LNCAP (cell line): ENCODE measurements around the gene SETX.

Source experiments
- TF ChIP-seq, protein P1 (sequence below): fragments of 450-650 bp; IDR thresholded peaks from 2 replicates; pipeline ENCODE4 v1.5.1; 2017; ENCODE audit warnings: mild to moderate bottlenecking

SETX gene

DNA sequence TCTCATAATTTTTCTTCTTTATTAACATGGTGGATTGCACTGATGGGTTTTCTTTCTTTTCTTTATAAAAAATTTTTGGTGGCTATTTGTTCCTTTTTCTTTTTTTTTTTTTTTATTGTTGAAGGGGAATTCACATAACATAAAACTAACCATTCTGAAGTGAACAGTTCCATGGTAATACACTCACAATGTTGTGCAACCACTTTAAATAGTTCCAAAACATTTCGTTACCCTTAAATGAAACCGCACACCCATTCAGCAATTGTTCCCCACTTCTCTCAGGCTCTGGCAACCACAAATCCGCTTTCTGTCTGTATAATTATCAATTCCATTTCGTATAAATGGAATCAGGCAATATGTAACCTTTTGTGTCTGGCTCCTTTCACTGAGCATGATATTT lies 11.7 kb upstream of the SETX start:
- TF ChIP-seq, protein P1, sequence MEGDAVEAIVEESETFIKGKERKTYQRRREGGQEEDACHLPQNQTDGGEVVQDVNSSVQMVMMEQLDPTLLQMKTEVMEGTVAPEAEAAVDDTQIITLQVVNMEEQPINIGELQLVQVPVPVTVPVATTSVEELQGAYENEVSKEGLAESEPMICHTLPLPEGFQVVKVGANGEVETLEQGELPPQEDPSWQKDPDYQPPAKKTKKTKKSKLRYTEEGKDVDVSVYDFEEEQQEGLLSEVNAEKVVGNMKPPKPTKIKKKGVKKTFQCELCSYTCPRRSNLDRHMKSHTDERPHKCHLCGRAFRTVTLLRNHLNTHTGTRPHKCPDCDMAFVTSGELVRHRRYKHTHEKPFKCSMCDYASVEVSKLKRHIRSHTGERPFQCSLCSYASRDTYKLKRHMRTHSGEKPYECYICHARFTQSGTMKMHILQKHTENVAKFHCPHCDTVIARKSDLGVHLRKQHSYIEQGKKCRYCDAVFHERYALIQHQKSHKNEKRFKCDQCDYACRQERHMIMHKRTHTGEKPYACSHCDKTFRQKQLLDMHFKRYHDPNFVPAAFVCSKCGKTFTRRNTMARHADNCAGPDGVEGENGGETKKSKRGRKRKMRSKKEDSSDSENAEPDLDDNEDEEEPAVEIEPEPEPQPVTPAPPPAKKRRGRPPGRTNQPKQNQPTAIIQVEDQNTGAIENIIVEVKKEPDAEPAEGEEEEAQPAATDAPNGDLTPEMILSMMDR = no peak

DNA sequence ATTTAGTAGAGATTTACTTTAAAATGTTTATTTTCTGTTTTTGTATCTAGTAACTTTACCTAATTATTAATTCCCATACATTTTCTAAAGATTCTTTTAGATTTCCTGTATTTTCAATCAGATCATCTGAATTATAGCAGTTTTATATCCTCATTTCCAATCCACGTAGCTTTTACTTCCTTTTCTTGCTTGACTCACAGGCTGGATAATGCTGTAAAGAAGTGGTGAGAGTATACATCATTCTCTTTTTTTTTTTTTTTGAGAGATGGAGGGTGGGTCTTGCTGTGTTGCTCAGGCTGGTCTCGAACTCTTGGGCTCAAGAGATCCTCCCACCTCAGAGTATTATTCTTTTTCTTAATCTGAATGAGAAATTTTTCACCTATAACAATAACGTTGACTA lies 11.2 kb upstream of the SETX start:
- TF ChIP-seq, protein P1 = no peak

DNA sequence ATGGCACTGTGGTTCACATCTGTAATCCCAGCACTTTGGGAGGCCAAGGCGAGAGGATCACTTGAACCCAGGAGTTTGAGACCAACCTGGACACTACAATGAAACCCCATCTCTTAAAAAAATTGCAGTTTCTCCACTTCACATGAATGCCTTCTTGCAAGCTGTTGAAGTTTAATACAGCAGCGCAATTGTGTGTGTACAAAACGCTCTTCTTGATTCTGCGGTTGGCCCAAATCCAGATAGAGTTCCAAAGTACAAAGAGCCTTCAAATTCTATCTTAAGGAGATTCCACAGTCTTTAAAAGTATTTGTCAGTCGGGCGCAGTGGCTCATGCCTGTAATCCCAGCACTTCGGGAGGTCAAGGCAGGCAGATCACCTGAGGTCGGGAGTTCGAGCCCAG lies 9.3 kb upstream of the SETX start:
- TF ChIP-seq, protein P1 = no peak

DNA sequence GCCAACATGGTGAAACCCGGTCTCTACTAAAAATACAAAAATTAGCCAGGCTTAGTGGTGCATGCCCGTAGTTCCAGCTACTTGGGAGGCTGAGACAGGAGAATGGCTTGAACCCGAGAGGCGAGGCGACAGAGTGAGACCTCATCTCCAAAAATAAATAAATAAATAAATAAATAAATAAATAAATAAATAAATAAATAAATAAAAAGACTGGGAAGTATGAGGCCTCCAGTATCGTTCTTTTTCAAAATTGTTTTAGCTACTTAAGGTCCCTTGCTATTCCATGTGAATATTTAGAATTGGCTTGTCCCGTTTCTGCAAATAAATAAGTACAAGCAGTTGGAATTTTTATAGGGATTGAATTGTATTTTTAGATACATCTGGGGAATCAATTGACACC lies 3.0 kb upstream of the SETX start:
- TF ChIP-seq, protein P1 = no peak

DNA sequence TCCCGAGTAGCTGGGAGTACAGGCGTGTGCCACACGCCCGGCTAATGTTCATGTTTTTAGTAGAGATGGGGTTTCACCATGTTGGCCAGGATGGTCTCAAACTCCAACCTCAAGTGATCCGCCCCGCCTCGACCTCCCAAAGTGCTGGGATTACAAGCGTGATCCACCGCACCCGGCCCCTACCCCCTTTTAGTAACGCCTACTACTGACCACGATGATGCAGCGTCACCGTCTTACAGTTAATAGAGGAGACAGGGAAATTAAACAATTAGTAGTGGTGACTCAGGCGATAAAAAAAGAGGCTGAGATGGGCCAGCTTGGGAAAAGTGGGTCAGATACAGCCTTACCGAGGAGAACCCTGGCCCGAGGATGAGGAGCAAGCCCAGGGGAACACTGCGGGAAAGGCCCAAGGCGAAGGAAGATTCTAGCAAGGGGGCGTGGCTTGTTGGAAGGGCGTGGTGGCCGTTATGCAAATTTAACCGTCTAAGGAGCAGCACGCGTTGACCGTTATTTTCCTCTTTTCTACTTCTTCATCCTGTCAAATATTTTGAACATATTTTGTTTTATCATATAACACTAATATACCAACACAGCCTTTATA lies 1.6 kb upstream of the SETX start:
- TF ChIP-seq, protein P1 = no peak

DNA sequence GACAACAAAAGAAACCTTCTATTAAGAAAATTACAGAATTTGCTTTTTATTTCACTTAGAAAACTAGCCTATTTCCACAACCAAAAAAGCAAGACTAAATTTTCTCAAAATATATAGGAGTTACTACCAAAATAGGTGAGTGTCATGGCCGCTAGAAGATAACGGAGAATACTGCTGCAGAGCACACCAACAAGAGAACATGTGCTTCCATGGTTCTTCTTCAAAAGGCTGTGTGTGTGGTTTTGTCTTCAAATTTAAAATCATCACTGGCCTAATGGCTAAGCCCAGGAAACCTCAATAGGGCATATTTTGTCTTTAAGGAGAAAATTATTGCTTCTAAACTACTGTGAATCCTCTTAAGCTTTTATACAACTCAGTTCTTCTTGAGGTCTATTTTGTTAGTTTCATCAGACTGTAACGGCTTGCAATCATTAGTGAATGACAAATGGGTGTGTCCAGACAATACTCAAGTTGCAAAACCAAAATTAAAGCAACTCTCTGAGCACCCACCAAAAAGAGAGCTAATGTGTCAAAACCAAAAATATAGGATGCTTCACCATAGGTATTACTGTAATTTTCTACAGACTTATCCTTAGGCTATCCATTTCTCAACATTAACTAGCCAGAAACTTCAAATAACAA lies 3.3 kb downstream of the SETX start:
- TF ChIP-seq, protein P1 = no peak

DNA sequence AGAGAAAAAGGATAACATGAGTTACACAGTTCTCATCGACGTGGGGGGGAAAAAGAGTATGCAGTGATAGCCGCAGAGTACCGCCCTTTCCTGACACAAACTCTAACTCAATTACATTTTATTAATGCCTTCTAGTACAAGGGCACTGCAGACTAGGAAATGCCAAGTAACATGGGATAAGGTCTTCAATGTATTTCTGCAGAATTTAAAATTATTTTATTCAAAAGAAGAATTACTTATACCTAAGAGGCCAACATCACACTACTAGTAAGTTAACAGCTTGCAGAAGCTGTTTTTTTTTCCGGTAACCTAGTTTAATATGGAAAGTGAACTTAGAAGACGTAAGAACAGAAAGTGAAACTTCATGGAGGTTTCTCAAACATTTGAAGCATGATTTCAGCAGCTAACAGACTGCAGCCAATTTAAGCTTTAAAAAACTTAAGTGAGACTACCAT lies 3.9 kb downstream of the SETX start:
- TF ChIP-seq, protein P1 = no peak
